Neural cell (in vitro differentiated cells): Measurements from ENCODE around the gene USP25. TPM values are rescaled to one million over a fixed set of nuclear protein-coding genes. Genes with fewer than 3 reads are reported as not detected.

Experiments used
- H2AFZ ChIP-seq: fragments of 200-600, 300-800 bp; sonication (generic), shearing (Covaris generic); 2 replicates; pipeline ENCODE4 v1.6.0; 2014; ENCODE audit warnings: low read depth, mild to moderate bottlenecking, antibody characterized with exemption, low read length, moderate library complexity
- H3F3A ChIP-seq: fragments of 200-600 bp; shearing (Covaris generic); 2 replicates; pipeline ENCODE4 v1.6.1; 2016; ENCODE audit warnings: mild to moderate bottlenecking, moderate library complexity, mixed read lengths, antibody characterized with exemption, low read length; ENCODE audit not compliant: insufficient read depth, poor library complexity, severe bottlenecking
- H3K27ac ChIP-seq: fragments of 200-600, 300-800 bp; sonication (generic), shearing (Covaris generic); 2 replicates; pipeline ENCODE4 v1.5.1; 2014; ENCODE audit warnings: mild to moderate bottlenecking, low read length, moderate library complexity
- H3K27me3 ChIP-seq: fragments of 300-800, 200-600 bp; sonication (generic), shearing (Covaris generic); 2 replicates; pipeline ENCODE4 v1.6.0; 2014; ENCODE audit warnings: mild to moderate bottlenecking, low read depth, low read length, moderate library complexity; ENCODE audit not compliant: insufficient read depth
- H3K36me3 ChIP-seq: fragments of 300-800, 200-600 bp; sonication (generic), shearing (Covaris generic); 2 replicates; pipeline ENCODE4 v1.5.1; 2014; ENCODE audit warnings: mild to moderate bottlenecking, antibody characterized with exemption, low read length, moderate library complexity; ENCODE audit not compliant: insufficient read depth
- H3K4me2 ChIP-seq: fragments of 300-800, 200-600 bp; sonication (generic), shearing (Covaris generic); 2 replicates; pipeline ENCODE4 v1.6.0; 2014; ENCODE audit warnings: mild to moderate bottlenecking, low read length
- H3K4me3 ChIP-seq: fragments of 300-800, 200-600 bp; sonication (generic), shearing (Covaris generic); 2 replicates; pipeline ENCODE4 v1.5.1; 2014; ENCODE audit warnings: mild to moderate bottlenecking, low read length, moderate library complexity
- H3K79me2 ChIP-seq: fragments of 200-600 bp; shearing (Covaris generic); replicated peaks from 2 replicates; pipeline ENCODE4 v1.6.0; 2014; ENCODE audit warnings: mild to moderate bottlenecking, low read length, moderate library complexity; ENCODE audit not compliant: insufficient read depth
- H3K9ac ChIP-seq: fragments of 300-800, 200-600 bp; sonication (generic), shearing (Covaris generic); 2 replicates; pipeline ENCODE4 v1.6.1; 2016; ENCODE audit warnings: mild to moderate bottlenecking, low read length, mixed read lengths
- H3K9me2 ChIP-seq: fragments of 200-600 bp; shearing (Covaris generic); 2 replicates; pipeline ENCODE4 v1.6.1; 2016; ENCODE audit warnings: mild to moderate bottlenecking, low read length, mixed read lengths; ENCODE audit not compliant: insufficient read depth
- H3K9me3 ChIP-seq: fragments of 200-600, 300-800 bp; sonication (generic), shearing (Covaris generic); 2 replicates; pipeline ENCODE4 v1.6.1; 2016; ENCODE audit warnings: mild to moderate bottlenecking, mixed run types, low read length, moderate library complexity, mixed read lengths
- H4K20me1 ChIP-seq: fragments of 200-600 bp; shearing (Covaris generic); 2 replicates; pipeline ENCODE4 v1.6.1; 2016; ENCODE audit warnings: mild to moderate bottlenecking, mixed run types; ENCODE audit not compliant: insufficient read depth
- CTCF ChIP-seq: fragments of 450-650 bp; IDR thresholded peaks from 2 replicates; pipeline ENCODE4 v1.5.1; 2014; ENCODE audit warnings: antibody characterized with exemption, mild to moderate bottlenecking, moderate library complexity; ENCODE audit not compliant: poor library complexity, severe bottlenecking
- EP300 ChIP-seq: fragments of 450-650 bp; conservative IDR thresholded peaks from 2 replicates; pipeline ENCODE4 v1.6.1; 2014; ENCODE audit warnings: antibody characterized with exemption, mild to moderate bottlenecking, moderate library complexity; ENCODE audit not compliant: poor library complexity, severe bottlenecking
- EZH2 ChIP-seq: fragments of 200-600, 300-800 bp; shearing (Covaris generic), sonication (generic); IDR thresholded peaks from 2 replicates; pipeline ENCODE4 v1.6.1; 2014; ENCODE audit warnings: antibody characterized with exemption, low read length, borderline replicate concordance, mild to moderate bottlenecking; ENCODE audit not compliant: insufficient read depth, poor library complexity, severe bottlenecking
- MXI1 ChIP-seq: fragments of 450-650 bp; conservative IDR thresholded peaks from 2 replicates; pipeline ENCODE4 v1.6.1; 2014; ENCODE audit warnings: antibody characterized with exemption, mild to moderate bottlenecking; ENCODE audit not compliant: poor library complexity, severe bottlenecking
- POLR2AphosphoS5 ChIP-seq: IDR thresholded peaks from 2 replicates; pipeline ENCODE4 v1.6.1; 2012
- RAD21 ChIP-seq: fragments of 450-650 bp; conservative IDR thresholded peaks from 2 replicates; pipeline ENCODE4 v1.6.1; 2014; ENCODE audit warnings: antibody characterized with exemption, mild to moderate bottlenecking, moderate library complexity
- SMC3 ChIP-seq: fragments of 450-650 bp; conservative IDR thresholded peaks from 2 replicates; pipeline ENCODE4 v1.6.1; 2014; ENCODE audit warnings: antibody characterized with exemption, mild to moderate bottlenecking, moderate library complexity; ENCODE audit not compliant: poor library complexity
- TAF1 ChIP-seq: IDR thresholded peaks from 2 replicates; pipeline ENCODE4 v1.6.1; 2012; ENCODE audit warnings: low read depth
- polyA plus RNA-seq: library from polyadenylated mRNA; depleted of rRNA; stranded (reverse); fragments of >200 nt; gene quantifications from 2 replicates; pipeline ENCODE4 v1.2.3, GENCODE V29; 2014
- TF ChIP-seq, protein P1 (sequence below): IDR thresholded peaks from 2 replicates; pipeline ENCODE4 v1.6.1; 2012; ENCODE audit warnings: borderline replicate concordance

USP25 gene
- polyA plus RNA-seq, 1 donor from 2014 or later: 19.2 TPM

GRCh38 chr21:15875286-15875685 lies 145.5 kb downstream of the USP25 start:
- no peak overlapping the region for H3K4me2 ChIP-seq
- no peaks in the 10 kb centered on the region for H3K9me2 ChIP-seq
- H2AFZ ChIP-seq: no peak overlapping the region
- no peak overlapping the region for H3K4me3 ChIP-seq
- no peaks in the 10 kb centered on the region for H3F3A ChIP-seq
- no peaks in the 10 kb centered on the region for H4K20me1 ChIP-seq
- H3K27ac ChIP-seq: no peak overlapping the region
- TF ChIP-seq TAF1 (no peak), EP300 (no peak), POLR2AphosphoS5 (no peak), SMC3 (no peak), CTCF (no peak), RAD21 (no peak), EZH2 (no peak), MXI1 (no peak)
- TF ChIP-seq, protein P1, sequence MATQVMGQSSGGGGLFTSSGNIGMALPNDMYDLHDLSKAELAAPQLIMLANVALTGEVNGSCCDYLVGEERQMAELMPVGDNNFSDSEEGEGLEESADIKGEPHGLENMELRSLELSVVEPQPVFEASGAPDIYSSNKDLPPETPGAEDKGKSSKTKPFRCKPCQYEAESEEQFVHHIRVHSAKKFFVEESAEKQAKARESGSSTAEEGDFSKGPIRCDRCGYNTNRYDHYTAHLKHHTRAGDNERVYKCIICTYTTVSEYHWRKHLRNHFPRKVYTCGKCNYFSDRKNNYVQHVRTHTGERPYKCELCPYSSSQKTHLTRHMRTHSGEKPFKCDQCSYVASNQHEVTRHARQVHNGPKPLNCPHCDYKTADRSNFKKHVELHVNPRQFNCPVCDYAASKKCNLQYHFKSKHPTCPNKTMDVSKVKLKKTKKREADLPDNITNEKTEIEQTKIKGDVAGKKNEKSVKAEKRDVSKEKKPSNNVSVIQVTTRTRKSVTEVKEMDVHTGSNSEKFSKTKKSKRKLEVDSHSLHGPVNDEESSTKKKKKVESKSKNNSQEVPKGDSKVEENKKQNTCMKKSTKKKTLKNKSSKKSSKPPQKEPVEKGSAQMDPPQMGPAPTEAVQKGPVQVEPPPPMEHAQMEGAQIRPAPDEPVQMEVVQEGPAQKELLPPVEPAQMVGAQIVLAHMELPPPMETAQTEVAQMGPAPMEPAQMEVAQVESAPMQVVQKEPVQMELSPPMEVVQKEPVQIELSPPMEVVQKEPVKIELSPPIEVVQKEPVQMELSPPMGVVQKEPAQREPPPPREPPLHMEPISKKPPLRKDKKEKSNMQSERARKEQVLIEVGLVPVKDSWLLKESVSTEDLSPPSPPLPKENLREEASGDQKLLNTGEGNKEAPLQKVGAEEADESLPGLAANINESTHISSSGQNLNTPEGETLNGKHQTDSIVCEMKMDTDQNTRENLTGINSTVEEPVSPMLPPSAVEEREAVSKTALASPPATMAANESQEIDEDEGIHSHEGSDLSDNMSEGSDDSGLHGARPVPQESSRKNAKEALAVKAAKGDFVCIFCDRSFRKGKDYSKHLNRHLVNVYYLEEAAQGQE: no peak
- H3K9me3 ChIP-seq: no peaks in the 10 kb centered on the region
- H3K27me3 ChIP-seq: no peaks in the 10 kb centered on the region
- H3K9ac ChIP-seq: no peak overlapping the region
- peaks cover 2% of the 10 kb centered on the region for H3K36me3 ChIP-seq
- H3K79me2 ChIP-seq: no peaks in the 10 kb centered on the region

DNA sequence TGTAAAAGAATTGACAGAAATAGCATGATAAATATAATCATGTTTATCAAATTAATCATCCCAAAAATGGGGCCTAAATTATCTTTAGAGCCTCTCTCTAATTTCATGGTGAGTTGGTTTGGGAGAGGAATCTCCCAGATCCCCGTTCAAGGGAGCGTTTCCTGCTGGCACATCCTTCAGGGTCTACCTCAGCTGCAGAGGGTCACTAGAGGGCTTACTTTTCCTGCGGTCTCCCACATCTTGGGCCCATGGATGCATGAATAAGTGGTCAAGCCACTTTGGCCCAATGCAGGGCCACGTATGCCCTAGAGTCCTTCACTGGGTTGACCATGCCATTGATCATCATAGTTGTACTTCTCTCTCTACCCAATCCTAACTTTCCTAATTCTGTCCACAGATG lies 164.1 kb downstream of the USP25 start:
- no peak overlapping the region for H3K27ac ChIP-seq
- no peak overlapping the region for H3K4me3 ChIP-seq
- TF ChIP-seq MXI1 (no peak), EP300 (no peak), EZH2 (no peak), TAF1 (no peak), CTCF (no peak), SMC3 (no peak), RAD21 (no peak), POLR2AphosphoS5 (no peak)
- TF ChIP-seq, protein P1: no peak
- H3K36me3 ChIP-seq: no peaks in the 10 kb centered on the region
- H2AFZ ChIP-seq: no peak overlapping the region
- H3K4me2 ChIP-seq: no peak overlapping the region
- no peaks in the 10 kb centered on the region for H3K9me2 ChIP-seq
- no peaks in the 10 kb centered on the region for H3F3A ChIP-seq
- no peak overlapping the region for H3K9ac ChIP-seq
- H4K20me1 ChIP-seq: no peaks in the 10 kb centered on the region
- no peaks in the 10 kb centered on the region for H3K27me3 ChIP-seq
- no peaks in the 10 kb centered on the region for H3K79me2 ChIP-seq
- no peaks in the 10 kb centered on the region for H3K9me3 ChIP-seq
